Endothelial cell of umbilical vein (primary cell): ENCODE data around the gene ATXN2. TPM values are rescaled to one million over a fixed set of nuclear protein-coding genes. Genes with fewer than 3 reads are reported as not detected.
A peak's percentile ranks its signal among the peaks of the same experiment; 100 is the strongest.

Experiments used
- BruUV-seq: library from RNA; stranded (reverse); fragments of 400-500 nt; replicated peaks from 2 replicates; lab custom pipeline; 2021; lab: Mats Ljungman, UMichigan
- CTCF ChIA-PET: fragments of 300-600, 350-600 bp; sonication (Branson Sonifier 250); formaldehyde crosslinking; loops from one replicate; lab custom pipeline; 2021; ENCODE audit warnings: antibody characterized with exemption, inconsistent platforms; lab: Charles Lee
- POLR2A ChIA-PET: fragments of 300-600, 350-600 bp; sonication (Branson Sonifier 250); formaldehyde crosslinking; loops from one replicate; lab custom pipeline; 2021; ENCODE audit warnings: antibody characterized with exemption, inconsistent platforms; lab: Charles Lee
- DNase-seq: peaks from one replicate; pipeline ENCODE4 v3.0.0-alpha.2; 2011; ENCODE audit warnings: low read depth, low spot score
- FAIRE-seq: peaks from 2 replicates; lab custom pipeline; 2011; peaks lifted over from hg19 to GRCh38; lab: Jason Lieb, UNC
- H2AFZ ChIP-seq: 2 replicates; pipeline ENCODE4 v1.6.0; 2012; ENCODE audit warnings: low read depth, low read length, control low read depth, inconsistent platforms
- H3K27ac ChIP-seq: 2 replicates; pipeline ENCODE4 v1.5.1; 2011; ENCODE audit warnings: low read depth, mild to moderate bottlenecking, control low read depth, low read length, moderate library complexity; ENCODE audit not compliant: insufficient read depth
- H3K27me3 ChIP-seq, 2 experiments: 2 replicates each; pipeline versions ENCODE4 v1.6.0 to v1.6.1; 2011; ENCODE audit warnings: low read length in 2 of 2, mixed read lengths in 1 of 2; ENCODE audit not compliant: control insufficient read depth in 2 of 2, insufficient read depth in 2 of 2
- H3K36me3 ChIP-seq, 2 experiments: 2 replicates in 1 of 2; 3 replicates in 1 of 2; pipeline ENCODE4 v1.5.1; 2011; ENCODE audit warnings: low read length in 2 of 2, mild to moderate bottlenecking in 1 of 2, moderate library complexity in 1 of 2; ENCODE audit not compliant: control insufficient read depth in 2 of 2, insufficient read depth in 2 of 2; ENCODE audit errors: extremely low read depth in 1 of 2
- H3K4me1 ChIP-seq: 3 replicates; pipeline ENCODE4 v1.5.1; 2011; ENCODE audit warnings: mild to moderate bottlenecking, low read length; ENCODE audit not compliant: control insufficient read depth, insufficient read depth; ENCODE audit errors: extremely low read depth
- H3K4me2 ChIP-seq: 2 replicates; pipeline ENCODE4 v1.6.1; 2011; ENCODE audit warnings: low read length, control low read depth, mixed read lengths; ENCODE audit not compliant: insufficient read depth
- H3K4me3 ChIP-seq, 3 experiments: fragments of 200-600 bp in 1 of 3; sonication (generic), shearing (Covaris generic) in 1 of 3; replicated peaks in 1 of 3; 2 replicates each; pipeline ENCODE4 v1.5.1; 2011 to 2016; ENCODE audit warnings: control low read depth in 3 of 3, low read length in 3 of 3, mild to moderate bottlenecking in 2 of 3, inconsistent platforms in 1 of 3, low read depth in 1 of 3, moderate library complexity in 1 of 3; ENCODE audit not compliant: insufficient read depth in 1 of 3
- H3K79me2 ChIP-seq: 2 replicates; pipeline ENCODE4 v1.6.0; 2012; ENCODE audit warnings: low read length, inconsistent platforms; ENCODE audit not compliant: control insufficient read depth, insufficient read depth
- H3K9ac ChIP-seq: replicated peaks from 2 replicates; pipeline ENCODE3; 2011; ENCODE audit warnings: low read length, control low read depth; ENCODE audit not compliant: insufficient read depth; ENCODE audit errors: extremely low read depth
- H3K9me1 ChIP-seq: replicated peaks from 3 replicates; pipeline ENCODE4 v1.6.0; 2011; ENCODE audit warnings: mild to moderate bottlenecking, low read length; ENCODE audit not compliant: control insufficient read depth, insufficient read depth; ENCODE audit errors: extremely low read depth
- H3K9me3 ChIP-seq: replicated peaks from 2 replicates; pipeline ENCODE4 v1.5.1; 2012; ENCODE audit warnings: low read length, inconsistent platforms; ENCODE audit not compliant: control insufficient read depth, insufficient read depth
- H4K20me1 ChIP-seq: replicated peaks from 2 replicates; pipeline ENCODE3; 2011; ENCODE audit warnings: mild to moderate bottlenecking, low read length; ENCODE audit not compliant: control insufficient read depth, insufficient read depth; ENCODE audit errors: extremely low read depth
- CTCF ChIP-seq, 2 donors: IDR thresholded peaks; 1 replicate in 1 of 2; 2 replicates in 1 of 2; pipeline ENCODE4 v1.5.1; 2011; ENCODE audit warnings: low read length in 2 of 2, mild to moderate bottlenecking in 2 of 2, moderate library complexity in 2 of 2, control low read depth in 1 of 2, inconsistent platforms in 1 of 2, low read depth in 1 of 2; ENCODE audit not compliant: insufficient read depth in 1 of 2; ENCODE audit errors: extremely low read depth in 1 of 2
- GATA2 ChIP-seq: IDR thresholded peaks from 2 replicates; pipeline ENCODE4 v1.7.0; 2011; ENCODE audit warnings: low read depth, mild to moderate bottlenecking, moderate library complexity, mixed read lengths, low read length; ENCODE audit not compliant: insufficient read length, insufficient read depth
- JUN ChIP-seq: IDR thresholded peaks from 2 replicates; pipeline ENCODE4 v1.6.1; 2011; ENCODE audit warnings: borderline replicate concordance, low read depth; ENCODE audit not compliant: insufficient read length, insufficient read depth
- MYC ChIP-seq: IDR thresholded peaks from one replicate; pipeline ENCODE4 v1.6.1; 2011; ENCODE audit warnings: mild to moderate bottlenecking, low read depth, low read length
- POLR2AphosphoS5 ChIP-seq: IDR thresholded peaks from 2 replicates; pipeline ENCODE4 v1.6.1; 2012; ENCODE audit warnings: low read depth, mild to moderate bottlenecking, control low read depth, low read length, moderate library complexity; ENCODE audit not compliant: insufficient read depth
- dilution Hi-C: fragments of 300-500 bp; cut with MboI; formaldehyde crosslinking; loops from one replicate; pipeline ENCODE4 v1.15.0; 2019; ENCODE audit warnings: low sequenced_read_pairs; ENCODE audit not compliant: extremely low pct_ligation_motif_present
- intact Hi-C: fragments of 100-400 bp; cut with micrococcal nuclease; formaldehyde crosslinking; loops from one replicate; pipeline ENCODE4 v1.10.0; 2022
- polyA plus RNA-seq, 4 experiments: library from polyadenylated mRNA; depleted of rRNA in 3 of 4; stranded (reverse) in 3 of 4; unstranded in 1 of 4; fragments of >200 nt; gene quantifications; 2 replicates each; pipeline versions ENCODE4 v1.2.1 to v1.2.3, GENCODE V29; 2011 to 2012; ENCODE audit warnings: missing spikeins in 1 of 4
- total RNA-seq: library from RNA; stranded (reverse); gene quantifications from 2 replicates; pipeline ENCODE4 v1.2.3, GENCODE V29; 2021

Gene ATXN2
- total and polyA plus RNA-seq, 2 donors (not counting 3 experiments of a cell fraction or from before 2014, with no cell fraction given), result 58.9 to 86.7 TPM

GRCh38 chr12:111410431-111411184, 188.5 kb downstream of the ATXN2 start:
- Histone ChIP-seq H3K4me2 (peak overlapping the region; percentile 33), H3K9me3 (no peaks in the 10 kb centered on the region), H3K9me1 (no peaks in the 10 kb centered on the region), H4K20me1 (peaks cover 3% of the 10 kb centered on the region), H3K36me3 (peaks cover 0 to 3% of the 10 kb centered on the region in 2 experiments), H3K4me3 (peak overlapping the region in 1 of 3 experiments; percentile 11), H3K27me3 (no peaks in the 10 kb centered on the region), H3K9ac (peak overlapping the region; percentile 95), H3K4me1 (peaks cover 71% of the 10 kb centered on the region), H3K79me2 (peaks cover 97% of the 10 kb centered on the region), H2AFZ (no peak overlapping the region), H3K27ac (peak overlapping the region; percentile 87)
- ChIA-PET CTCF (interaction anchor here (0.7 to 7.7 kb wide), 3 partner anchors 13 to 40 kb away, joined by 4 to 101 read pairs (median 49); no protein-coding TSS in a partner anchor), POLR2A (interaction anchor here (0.6 to 1.6 kb wide), 3 partner anchors 13 to 34 kb away, joined by 3 to 5 read pairs (median 4); no protein-coding TSS in a partner anchor)
- peak; percentile 56 for DNase-seq
- dilution Hi-C loops (no loop called here), intact Hi-C loops (loop anchor here (1.0 kb wide), 2 partner anchors 11 to 18 kb away; no protein-coding TSS in a partner anchor)
- BruUV-seq, result no TSS peak
- no peak for TF ChIP-seq JUN
- no peak for TF ChIP-seq MYC
- TF ChIP-seq POLR2AphosphoS5, result no peak
- TF ChIP-seq GATA2, result no peak
- TF ChIP-seq CTCF (IDR thresholded peaks at IDR 0.05; ENCODE audit: extremely low read depth in 1 of 2, insufficient read depth in 1 of 2, low read depth in 1 of 2, low read length in 2 of 2), result no peak
- peak; percentile 80 for FAIRE-seq
